ENCODE results near the gene RPUSD1.
"Not testable (repeated sequence)": the region's sequence is repeated elsewhere in the genome, so short reads cannot be mapped to it uniquely, and the experiment has no call there.

The RPUSD1 gene

GRCh38 chr16:787978-788398 is at the start of gene RPUSD1:
TSS of gene RPUSD1 (minus strand) at chr16:788381. CDS start at chr16:787737, 644 bp downstream.
- DNase-seq, result no peak

DNA sequence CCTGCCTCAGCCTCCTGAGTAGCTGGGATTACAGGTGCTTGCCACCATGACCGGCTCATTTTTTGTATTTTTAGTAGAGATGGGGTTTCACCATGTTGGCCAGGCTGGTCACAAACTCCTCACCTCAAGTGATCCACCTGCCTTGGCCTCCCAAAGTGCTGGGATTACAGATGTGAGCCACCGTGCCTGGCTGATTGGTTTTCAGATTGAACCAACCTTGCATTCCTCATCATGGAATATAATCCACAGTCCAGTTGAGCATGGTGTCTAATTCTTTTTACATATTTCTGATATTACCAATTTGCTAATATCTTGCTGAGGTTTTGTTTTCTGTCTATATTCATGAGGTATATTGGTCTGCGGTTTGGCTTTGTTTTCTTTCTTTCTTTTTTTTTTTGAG is 48.6 kb upstream of the RPUSD1 start:
- not testable (repeated sequence) for DNase-seq

- no peak for DNase-seq
Observed at GRCh38 chr16:836221-836620, 48.0 kb upstream of the RPUSD1 start.

GRCh38 chr16:835373-835772 is 47.2 kb upstream of the RPUSD1 start:
- DNase-seq, result no peak

GRCh38 chr16:833411-833810 is 45.2 kb upstream of the RPUSD1 start:
- DNase-seq, result no peak

DNA sequence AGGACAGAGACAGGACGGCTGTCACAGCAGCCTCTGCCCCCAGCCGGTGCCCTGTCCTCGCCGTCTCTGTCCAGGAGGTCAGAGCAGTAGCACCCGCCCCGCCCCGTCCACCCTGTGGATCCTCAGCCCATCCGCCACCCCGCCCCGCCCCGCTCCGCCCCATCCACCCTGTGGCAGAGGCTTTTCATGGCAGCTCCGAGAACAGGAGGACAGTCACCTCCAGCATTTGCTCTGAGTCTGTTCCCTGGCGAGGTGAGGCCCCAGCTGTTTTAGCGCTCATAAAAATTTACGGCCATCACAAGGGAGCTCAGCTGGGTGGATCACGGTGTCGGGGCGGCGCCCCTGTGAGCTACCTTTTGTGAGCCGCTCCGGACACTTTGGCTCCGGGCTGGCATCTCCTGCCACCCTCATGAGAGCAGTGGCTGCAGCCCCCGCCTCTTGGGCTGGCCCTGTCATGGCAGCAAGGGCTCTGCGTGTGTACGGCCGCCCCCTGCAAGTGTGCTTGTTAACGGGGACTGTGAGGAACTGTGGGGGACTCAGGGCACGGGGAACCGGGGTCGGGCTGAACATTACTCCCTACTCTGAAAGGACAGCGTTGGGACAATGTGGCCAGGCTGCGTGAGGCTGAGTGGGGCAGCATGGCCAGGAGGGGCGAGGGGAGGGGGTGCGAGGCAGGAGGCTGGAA is 44.6 kb upstream of the RPUSD1 start:
- DNase-seq, result no peak

- no peak for DNase-seq
Observed at GRCh38 chr16:831571-832413, 43.6 kb upstream of the RPUSD1 start.

GRCh38 chr16:830871-831570 is 42.8 kb upstream of the RPUSD1 start:
- no peak for DNase-seq

DNA sequence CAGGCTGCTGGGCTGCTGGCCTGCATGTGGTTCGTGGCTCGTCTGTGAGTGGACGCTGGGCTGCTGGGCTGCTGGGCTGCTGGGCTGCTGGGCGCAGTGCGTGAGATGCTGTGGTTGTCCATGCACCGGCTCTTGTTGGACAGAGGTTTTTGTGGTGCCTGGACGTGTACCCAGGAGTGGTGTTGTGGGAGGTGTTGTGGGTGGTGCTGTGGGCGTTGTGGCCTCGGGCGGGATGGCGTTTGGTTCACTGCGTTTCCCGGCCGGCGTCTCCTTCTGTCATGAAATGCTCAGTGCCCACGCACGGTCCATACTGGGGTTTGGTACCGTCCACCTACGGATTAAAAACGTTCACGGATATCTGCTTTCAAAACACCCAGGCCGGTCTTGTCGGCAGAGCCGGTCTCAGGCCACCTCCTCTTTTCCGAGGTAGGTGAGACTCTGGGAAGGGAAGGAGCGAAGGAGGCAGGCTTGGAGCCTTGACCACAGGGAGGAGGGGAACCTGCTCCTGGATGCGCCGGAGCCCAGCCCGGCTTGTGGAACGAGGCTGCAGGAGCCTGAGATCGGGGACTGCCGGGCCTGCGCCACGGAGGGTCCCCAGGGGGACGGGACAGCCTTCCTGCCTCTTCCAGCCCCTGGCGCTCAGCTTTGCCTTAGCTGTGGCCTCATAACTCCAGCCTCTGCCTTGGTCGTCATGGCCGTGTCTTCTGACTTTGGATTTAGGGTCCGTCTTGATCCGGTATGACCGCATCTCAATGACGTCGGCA is 42.1 kb upstream of the RPUSD1 start:
- no peak for DNase-seq

- DNase-seq, result no peak
Observed at GRCh38 chr16:828891-829290, 40.7 kb upstream of the RPUSD1 start.

- no peak for DNase-seq
Observed at GRCh38 chr16:827513-827912, 39.3 kb upstream of the RPUSD1 start.

DNA sequence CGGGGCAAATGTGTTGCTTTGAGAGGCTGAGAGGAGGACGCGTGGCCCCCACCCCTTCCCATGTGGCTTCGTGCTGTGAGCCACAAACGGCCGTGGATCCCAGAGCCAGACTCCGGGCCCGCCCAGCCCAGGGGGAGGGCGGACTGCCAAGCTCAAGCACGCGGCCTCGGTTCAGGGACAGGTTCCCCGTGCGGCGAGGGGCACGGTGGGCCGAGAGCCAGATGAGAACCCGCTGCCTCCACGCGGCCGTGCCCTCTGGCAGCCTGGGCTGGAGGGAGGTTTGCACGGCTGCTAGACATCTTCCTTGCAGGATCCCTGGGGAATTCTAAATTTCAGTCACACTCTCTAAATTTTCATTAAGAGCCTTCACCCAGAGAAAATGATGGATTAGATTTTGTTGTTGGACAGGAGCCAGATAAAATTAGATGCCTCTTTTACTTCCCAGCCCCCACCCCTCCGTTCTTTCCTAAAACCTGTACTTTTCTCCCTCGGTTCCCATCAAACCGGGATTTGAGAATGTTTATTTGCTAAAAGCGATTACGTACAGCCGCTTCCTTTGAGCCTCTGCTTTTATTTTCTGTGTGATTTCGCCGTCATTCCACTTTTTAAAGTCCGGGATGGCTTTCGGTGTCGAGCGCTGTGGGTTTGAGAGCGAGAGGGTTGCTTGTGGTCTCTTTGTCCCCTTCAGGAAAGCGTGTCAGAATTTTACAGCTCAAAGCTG is 37.3 kb upstream of the RPUSD1 start:
- DNase-seq, result no peak

DNA sequence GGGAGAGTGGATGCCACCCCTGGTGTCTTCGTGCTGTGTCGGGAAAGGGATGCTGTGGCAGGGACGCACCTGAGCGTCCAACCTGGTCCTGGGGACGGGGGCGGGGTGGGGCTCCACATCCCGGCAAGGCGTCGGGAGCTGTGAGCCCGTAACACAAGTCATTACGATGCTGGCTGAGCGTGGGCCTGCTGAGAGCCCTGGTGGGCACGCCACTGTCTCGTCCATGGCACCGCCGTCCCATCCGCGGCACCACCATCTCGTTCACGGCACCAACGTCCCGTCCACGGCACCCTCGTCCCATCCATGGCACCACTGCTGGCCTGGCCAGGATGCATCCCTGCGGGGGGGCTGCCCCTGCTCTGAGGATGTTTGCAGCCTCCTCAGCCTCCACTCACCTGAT is 36.4 kb upstream of the RPUSD1 start:
- no peak for DNase-seq

- no peak for DNase-seq
Observed at GRCh38 chr16:824194-824593, 36.0 kb upstream of the RPUSD1 start.

DNA sequence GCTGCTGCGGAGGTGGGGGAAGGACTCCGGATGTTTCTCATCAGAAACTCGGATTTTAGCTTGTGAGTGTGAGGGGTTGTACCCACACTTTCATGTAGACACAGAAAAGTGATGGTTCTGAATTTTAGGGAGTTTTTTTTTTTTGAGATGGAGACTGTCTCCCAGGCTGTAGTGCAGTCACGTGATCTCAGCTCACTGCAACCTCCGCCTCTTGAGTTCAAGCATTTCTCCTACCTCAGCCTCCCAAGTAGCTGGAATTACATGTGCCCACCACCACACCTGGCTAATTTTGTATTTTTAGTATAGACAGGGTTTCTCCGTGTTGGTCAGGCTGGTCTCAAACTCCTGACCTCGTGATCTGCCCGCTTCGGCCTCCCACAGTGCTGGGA is 34.7 kb upstream of the RPUSD1 start:
- no peak for DNase-seq

DNA sequence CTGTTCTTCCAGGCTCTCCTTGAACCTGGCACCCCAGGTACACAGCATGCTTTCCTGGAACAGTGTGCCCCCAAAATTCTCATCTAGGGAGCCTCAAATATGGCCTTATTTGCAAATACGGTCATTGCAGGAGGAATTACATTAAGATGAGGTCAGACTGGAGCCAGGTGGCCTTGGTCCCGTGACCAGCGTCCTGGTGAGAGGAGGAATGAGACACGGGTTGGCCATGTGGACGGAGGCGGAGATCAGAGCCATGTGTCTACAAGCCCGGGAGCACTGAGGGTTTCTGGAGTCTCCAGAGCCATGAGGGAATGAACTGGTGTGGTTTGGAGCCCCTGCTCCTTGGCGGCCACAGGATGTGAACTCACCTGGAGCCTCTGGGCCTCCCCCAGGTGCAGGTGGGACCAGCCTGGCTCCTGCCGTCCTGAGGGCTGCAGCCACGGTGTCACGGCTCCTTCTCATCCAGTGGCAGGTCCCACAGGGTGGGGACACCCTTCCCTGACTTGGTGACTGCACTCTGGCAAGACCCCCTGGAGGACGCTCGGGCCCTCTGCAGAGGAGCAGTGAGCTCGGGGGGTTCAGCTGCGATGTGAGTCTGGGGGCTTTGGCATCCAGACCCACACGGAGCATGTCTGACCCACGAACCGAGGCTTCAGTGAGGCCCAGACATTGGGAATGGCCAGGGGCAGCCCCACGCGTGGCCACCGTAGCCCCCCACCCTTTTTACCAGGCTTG is 34.2 kb upstream of the RPUSD1 start:
- no peak for DNase-seq

- DNase-seq, result no peak
Observed at GRCh38 chr16:821751-822150, 33.6 kb upstream of the RPUSD1 start.

GRCh38 chr16:820748-821147 is 32.6 kb upstream of the RPUSD1 start:
- DNase-seq, result no peak

- not testable (repeated sequence) for DNase-seq
Observed at GRCh38 chr16:820044-820408, 31.8 kb upstream of the RPUSD1 start.

DNA sequence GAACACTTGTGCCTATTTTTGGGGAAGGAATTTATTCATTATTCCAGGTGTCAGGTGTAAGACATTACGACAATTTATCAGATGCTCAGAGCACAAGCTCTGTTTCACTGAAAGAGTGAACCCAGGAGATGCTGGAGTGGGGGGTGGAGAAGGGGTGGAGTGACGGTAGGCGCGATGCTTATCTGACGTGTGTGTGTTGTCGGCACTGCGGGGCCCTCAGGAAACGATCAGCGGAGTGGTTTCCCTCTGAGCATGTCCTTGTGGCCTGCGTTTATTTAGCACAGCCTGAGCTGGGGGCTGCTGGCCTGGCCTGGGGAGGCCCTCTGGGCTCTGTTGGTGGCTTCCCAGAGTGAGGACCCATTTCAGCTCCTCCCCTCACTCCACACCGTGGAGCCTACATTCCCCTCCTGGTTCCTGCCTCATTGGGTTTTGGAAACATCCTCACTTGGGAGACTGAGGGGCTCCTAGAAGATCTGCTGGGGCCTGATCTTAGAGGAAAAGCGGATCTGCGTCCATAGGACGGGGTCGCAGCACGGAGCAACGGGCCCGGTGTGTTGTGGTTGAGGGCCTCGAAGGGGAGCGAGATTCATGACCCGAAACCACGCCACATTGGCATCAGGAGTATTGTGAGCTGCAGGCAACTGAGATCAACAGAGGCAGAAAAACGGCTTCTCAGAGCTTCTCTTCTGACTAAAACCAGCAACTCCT is 31.3 kb upstream of the RPUSD1 start:
- DNase-seq, result no peak

DNA sequence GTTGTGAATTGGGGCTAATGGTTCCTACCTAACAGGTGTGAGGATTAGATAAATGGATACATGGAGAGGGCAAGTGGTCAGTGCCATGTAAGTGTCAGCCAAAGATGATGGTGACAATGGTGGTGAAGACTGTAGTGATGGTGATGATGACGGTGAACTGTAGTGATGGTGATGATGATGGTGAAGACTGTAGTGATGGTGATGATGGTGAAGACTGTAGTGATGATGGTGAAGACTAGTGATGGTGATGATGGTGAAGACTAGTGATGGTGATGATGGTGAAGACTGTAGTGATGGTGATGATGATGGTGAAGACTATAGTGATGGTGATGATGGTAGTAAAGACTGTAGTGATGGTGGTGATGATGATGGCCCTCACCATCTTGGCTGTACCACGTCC is 30.4 kb upstream of the RPUSD1 start:
- no peak for DNase-seq
